Activated CD4-positive, alpha-beta T cell treated with anti-CD3 and anti-CD28 coated beads, Interleukin-2, Interleukin-6, amounts not matched to agents 100 ng/mL and 50 ng/mL, durations not matched to agents 16 hours and 8 hours (primary cell): ENCODE measurements around the gene CBX4.

ENCODE experiments used
- DNase-seq: peaks from one replicate; pipeline ENCODE4 v3.0.0-alpha.2; 2020

The CBX4 gene

GRCh38 chr17:79839356-79840268, at the start of gene CBX4:
TSS of gene CBX4 (minus strand) at chr17:79839440. CDS start at chr17:79839251, 189 bp downstream.
- DNase-seq, result peak; percentile 94

- no peak for DNase-seq
Observed at GRCh38 chr17:79888009-79888540, 48.8 kb upstream of the CBX4 start.

GRCh38 chr17:79887451-79887991, 48.3 kb upstream of the CBX4 start:
- DNase-seq, result no peak

GRCh38 chr17:79883202-79883601, 44.0 kb upstream of the CBX4 start:
- no peak for DNase-seq

- DNase-seq, result no peak
Observed at GRCh38 chr17:79878329-79878947, 39.2 kb upstream of the CBX4 start.

GRCh38 chr17:79877041-79877440, 37.8 kb upstream of the CBX4 start:
- no peak for DNase-seq

- no peak for DNase-seq
Observed at GRCh38 chr17:79875511-79875910, 36.3 kb upstream of the CBX4 start.

GRCh38 chr17:79874329-79874981, 35.2 kb upstream of the CBX4 start:
- DNase-seq, result peak; percentile 49

GRCh38 chr17:79873583-79873982, 34.3 kb upstream of the CBX4 start:
- DNase-seq, result no peak

- DNase-seq, result no peak
Observed at GRCh38 chr17:79872762-79873161, 33.5 kb upstream of the CBX4 start.

- DNase-seq, result no peak
Observed at GRCh38 chr17:79871131-79871530, 31.9 kb upstream of the CBX4 start.

- DNase-seq, result no peak
Observed at GRCh38 chr17:79870540-79870939, 31.3 kb upstream of the CBX4 start.

- DNase-seq, result no peak
Observed at GRCh38 chr17:79866791-79867518, 27.7 kb upstream of the CBX4 start.

- no peak for DNase-seq
Observed at GRCh38 chr17:79865351-79866210, 26.3 kb upstream of the CBX4 start.

GRCh38 chr17:79864617-79865250, 25.5 kb upstream of the CBX4 start:
- no peak for DNase-seq

GRCh38 chr17:79864147-79864546, 24.9 kb upstream of the CBX4 start:
- no peak for DNase-seq

- no peak for DNase-seq
Observed at GRCh38 chr17:79862771-79863440, 23.7 kb upstream of the CBX4 start.

- DNase-seq, result no peak
Observed at GRCh38 chr17:79862238-79862637, 23.0 kb upstream of the CBX4 start.

GRCh38 chr17:79861413-79862216, 22.4 kb upstream of the CBX4 start:
- DNase-seq, result no peak
